ENCODE data around the gene FBLN7. TPM values are rescaled to one million over a fixed set of nuclear protein-coding genes. Genes with fewer than 3 reads are reported as not detected.

FBLN7 gene
- total and polyA plus RNA-seq, 8 donors = 2.6 to 19.1 (median 13.3) TPM

DNA sequence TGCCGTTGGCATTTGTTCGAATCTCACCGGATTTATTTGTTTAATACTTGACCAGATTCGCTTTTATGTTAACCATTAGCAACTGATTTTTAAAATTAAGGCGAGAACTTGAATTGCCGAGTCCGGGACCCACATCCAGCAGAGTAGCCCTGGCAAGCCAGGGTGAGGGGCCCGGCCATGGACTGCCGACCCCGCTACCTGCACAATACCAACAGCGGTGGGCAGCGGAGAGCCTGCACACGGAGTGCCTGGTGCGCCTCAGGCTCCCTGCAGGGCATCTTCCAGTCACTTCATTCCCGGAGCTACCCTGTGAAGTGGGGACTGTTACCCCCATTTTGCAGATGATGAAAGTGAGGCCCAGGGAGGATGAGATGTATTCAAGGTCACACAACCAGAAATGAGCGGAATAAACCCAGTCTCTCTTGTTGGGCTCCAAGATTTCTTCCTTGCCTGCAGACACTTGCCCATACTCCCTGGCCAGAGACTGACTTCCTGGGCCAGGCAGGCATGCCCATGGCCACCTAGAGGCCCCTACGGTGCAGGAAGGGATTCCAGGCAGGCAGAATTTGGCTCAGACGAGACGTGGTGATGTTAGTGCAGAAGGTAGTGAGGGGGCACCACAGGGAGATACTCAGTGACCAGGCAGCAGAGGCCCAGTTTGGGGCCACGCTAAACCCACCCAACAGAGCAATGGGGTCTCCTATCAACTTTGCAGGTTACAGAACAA lies 2.9 kb downstream of the FBLN7 start:
- DNase-seq = no peak
- intact Hi-C loops (cut with DNase I) = no loop called here
- no peaks in the 10 kb centered on the region for H3K36me3 ChIP-seq
- no peaks in the 10 kb centered on the region for H3K9me3 ChIP-seq
- no peak for ATAC-seq
- H3K4me3 ChIP-seq = peak overlapping the region in 1 of 2 donors; percentile 23
- TF ChIP-seq, protein P1, sequence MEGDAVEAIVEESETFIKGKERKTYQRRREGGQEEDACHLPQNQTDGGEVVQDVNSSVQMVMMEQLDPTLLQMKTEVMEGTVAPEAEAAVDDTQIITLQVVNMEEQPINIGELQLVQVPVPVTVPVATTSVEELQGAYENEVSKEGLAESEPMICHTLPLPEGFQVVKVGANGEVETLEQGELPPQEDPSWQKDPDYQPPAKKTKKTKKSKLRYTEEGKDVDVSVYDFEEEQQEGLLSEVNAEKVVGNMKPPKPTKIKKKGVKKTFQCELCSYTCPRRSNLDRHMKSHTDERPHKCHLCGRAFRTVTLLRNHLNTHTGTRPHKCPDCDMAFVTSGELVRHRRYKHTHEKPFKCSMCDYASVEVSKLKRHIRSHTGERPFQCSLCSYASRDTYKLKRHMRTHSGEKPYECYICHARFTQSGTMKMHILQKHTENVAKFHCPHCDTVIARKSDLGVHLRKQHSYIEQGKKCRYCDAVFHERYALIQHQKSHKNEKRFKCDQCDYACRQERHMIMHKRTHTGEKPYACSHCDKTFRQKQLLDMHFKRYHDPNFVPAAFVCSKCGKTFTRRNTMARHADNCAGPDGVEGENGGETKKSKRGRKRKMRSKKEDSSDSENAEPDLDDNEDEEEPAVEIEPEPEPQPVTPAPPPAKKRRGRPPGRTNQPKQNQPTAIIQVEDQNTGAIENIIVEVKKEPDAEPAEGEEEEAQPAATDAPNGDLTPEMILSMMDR (IDR thresholded peaks at IDR 0.05) = no peak
- no peak overlapping the region for H3K27ac ChIP-seq
- peaks cover 0 to 11% of the 10 kb centered on the region in 2 donors for H3K4me1 ChIP-seq
- peaks cover 5 to 34% of the 10 kb centered on the region in 2 donors for H3K27me3 ChIP-seq

DNA sequence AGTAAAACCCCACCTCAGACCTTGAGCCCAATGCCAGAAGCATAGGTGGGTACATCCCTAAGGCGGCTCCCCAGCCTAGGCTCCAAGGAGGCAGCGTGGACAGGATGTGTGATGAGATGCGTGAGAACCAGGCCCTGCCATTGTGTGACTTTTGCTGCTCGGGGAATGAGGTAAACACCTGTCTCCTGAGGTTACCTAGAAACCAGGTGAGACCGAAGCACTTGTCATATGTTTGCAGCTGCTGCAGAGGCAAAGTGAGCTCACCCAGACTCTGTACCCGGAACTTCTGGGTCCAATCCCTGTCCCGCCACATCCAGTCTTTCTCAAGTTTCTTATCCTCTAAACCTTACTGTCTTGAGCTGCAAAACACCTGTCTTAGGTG lies 3.4 kb downstream of the FBLN7 start:
- DNase-seq (no peak), ATAC-seq (no peak)
- no peak overlapping the region for H3K4me3 ChIP-seq
- no peak overlapping the region for H3K27ac ChIP-seq
- H3K9me3 ChIP-seq = no peaks in the 10 kb centered on the region
- no peaks in the 10 kb centered on the region for H3K36me3 ChIP-seq
- H3K27me3 ChIP-seq = peaks cover 5 to 34% of the 10 kb centered on the region in 2 donors
- intact Hi-C loops (cut with DNase I) = no loop called here
- peaks cover 0 to 11% of the 10 kb centered on the region in 2 donors for H3K4me1 ChIP-seq
- TF ChIP-seq, protein P1 (IDR thresholded peaks at IDR 0.05) = no peak

DNA sequence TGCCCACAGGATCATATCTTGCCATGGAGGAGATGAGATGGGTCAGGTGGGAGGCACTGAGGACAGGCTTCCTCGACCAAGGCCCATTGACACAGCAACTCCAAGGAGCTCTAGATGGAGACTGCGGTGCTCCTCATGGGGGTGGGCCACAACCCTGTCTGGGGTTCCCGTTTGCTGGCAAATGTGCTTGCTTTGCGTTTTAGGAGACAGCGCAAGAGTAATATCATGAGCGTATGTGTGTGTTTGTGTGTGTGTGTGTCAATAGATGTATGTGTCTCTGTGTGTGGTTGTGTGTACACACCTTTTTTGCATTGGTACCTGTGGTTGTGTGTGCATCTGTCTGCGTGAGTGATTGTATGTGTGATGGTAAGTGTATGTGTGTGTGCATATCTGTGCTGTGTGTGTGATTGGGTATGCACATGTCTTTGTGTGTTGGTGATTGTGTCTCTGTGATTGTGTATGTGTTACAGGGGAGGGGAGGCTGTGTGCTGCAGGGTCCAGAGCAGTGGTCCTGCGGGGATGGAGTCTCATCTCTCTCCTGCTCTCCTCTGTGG lies 4.4 kb downstream of the FBLN7 start:
- intact Hi-C loops (cut with DNase I) = no loop called here

DNA sequence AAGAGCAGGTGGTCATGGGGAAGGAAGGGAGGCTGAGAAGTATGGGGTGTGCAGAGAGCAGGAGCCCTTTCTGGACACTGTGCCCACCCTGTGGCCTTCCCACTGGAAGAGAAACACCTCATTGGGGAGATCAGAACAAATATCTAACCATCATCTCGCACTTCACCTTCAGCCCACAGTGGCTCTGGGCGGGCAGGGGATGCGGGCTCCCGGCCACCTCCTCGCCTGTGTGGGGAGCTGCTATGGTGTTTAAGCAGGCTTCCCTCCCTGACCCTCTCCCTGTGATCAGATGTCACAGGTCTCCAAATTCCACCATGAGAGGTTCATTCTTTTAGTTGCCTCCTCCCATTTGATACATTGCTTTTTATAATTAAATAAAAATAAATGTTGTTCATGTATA lies 5.0 kb downstream of the FBLN7 start:
- no peaks in the 10 kb centered on the region for H3K9me3 ChIP-seq
- TF ChIP-seq, protein P1 (IDR thresholded peaks at IDR 0.05) = no peak
- peaks cover 0 to 4% of the 10 kb centered on the region in 2 donors for H3K4me1 ChIP-seq
- intact Hi-C loops (cut with DNase I) = no loop called here
- no peak overlapping the region for H3K4me3 ChIP-seq
- no peaks in the 10 kb centered on the region for H3K36me3 ChIP-seq
- no peak for DNase-seq
- H3K27me3 ChIP-seq = peaks cover 5 to 19% of the 10 kb centered on the region in 2 donors
- no peak overlapping the region for H3K27ac ChIP-seq
- no peak for ATAC-seq

More for the DNA sequence above, 4.4 kb downstream of the FBLN7 start:
- Histone ChIP-seq H3K36me3 (no peaks in the 10 kb centered on the region), H3K4me3 (no peak overlapping the region), H3K27ac (no peak overlapping the region), H3K27me3 (peaks cover 5 to 24% of the 10 kb centered on the region in 2 donors), H3K9me3 (no peaks in the 10 kb centered on the region), H3K4me1 (peaks cover 0 to 9% of the 10 kb centered on the region in 2 donors)
- TF ChIP-seq, protein P1 (IDR thresholded peaks at IDR 0.05) = no peak
- DNase-seq (no peak), ATAC-seq (no peak)

DNA sequence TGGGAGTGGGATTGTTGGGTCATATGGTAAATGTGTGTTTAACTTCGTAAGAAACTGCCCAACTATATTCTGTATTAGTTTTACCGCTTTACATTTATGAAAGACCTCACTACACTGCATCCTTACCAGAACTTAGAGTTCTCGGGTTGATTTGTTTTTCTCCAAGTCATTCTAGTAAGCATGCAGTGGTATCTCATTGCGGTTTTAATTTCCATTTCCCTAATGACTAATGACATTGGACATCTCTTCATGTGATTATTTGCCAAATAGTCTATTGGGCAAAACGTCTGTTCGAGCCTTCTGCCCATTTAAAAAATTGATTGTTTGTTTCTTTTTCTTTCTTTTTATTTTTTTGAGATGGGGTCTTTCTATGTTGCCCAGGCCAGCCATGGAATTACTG lies 6.8 kb downstream of the FBLN7 start:
- intact Hi-C loops (cut with DNase I) = no loop called here
- Histone ChIP-seq H3K27ac (no peak overlapping the region), H3K4me1 (no peaks in the 10 kb centered on the region), H3K27me3 (peaks cover 5 to 14% of the 10 kb centered on the region in 2 donors), H3K36me3 (no peaks in the 10 kb centered on the region), H3K9me3 (no peaks in the 10 kb centered on the region), H3K4me3 (no peak overlapping the region)
- TF ChIP-seq, protein P1 (IDR thresholded peaks at IDR 0.05) = no peak
- ATAC-seq (no peak), DNase-seq (no peak)

All from left lung (tissue), 10 donors.